ENCODE data around the gene MED4.

DNA sequence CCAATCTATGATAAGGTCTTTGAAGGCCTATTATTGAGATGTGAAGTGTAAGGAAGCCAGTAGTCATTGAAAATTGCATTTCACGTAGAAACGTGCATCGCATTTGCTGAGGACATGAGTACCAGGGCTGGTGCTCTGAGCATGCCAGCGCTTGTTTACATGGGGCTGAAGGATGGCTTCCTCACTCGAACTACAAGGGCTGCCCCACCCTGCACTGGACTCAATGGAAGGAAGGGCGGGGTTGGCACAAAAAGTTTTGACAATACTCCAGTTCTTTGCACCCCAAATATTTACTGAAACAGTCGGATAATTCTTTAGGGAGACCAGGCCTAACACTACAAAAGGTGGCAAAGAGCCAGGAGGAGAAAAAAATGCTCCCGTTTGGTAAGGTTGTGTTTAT, 28.9 kb upstream of the MED4 start:
- TF ChIP-seq TAF1 (IDR thresholded peaks at IDR 0.05; ENCODE audit: borderline replicate concordance, low read depth, low read length), result no peak
- no peak for TF ChIP-seq EP300 (IDR thresholded peaks at IDR 0.05; ENCODE audit: borderline replicate concordance in 1 of 2, low read depth in 1 of 2, low read length in 1 of 2)
- no peak for TF ChIP-seq SIN3A (IDR thresholded peaks at IDR 0.05; ENCODE audit: borderline replicate concordance, low read depth, low read length)
- TF ChIP-seq CTCF (IDR thresholded peaks at IDR 0.05), result no peak
- no peak for TF ChIP-seq POLR2AphosphoS5 (IDR thresholded peaks at IDR 0.05; ENCODE audit: low read depth, low read length)
- TF ChIP-seq GATA2 (CRISPR knock-in tag; IDR thresholded peaks at IDR 0.05), result no peak

Measured in SK-N-SH (cell line).